GM23338 (cell line): Measurements from ENCODE around the gene ERCC6.

Experiments used
- EZH2 ChIP-seq: fragments of 200-600 bp; sonication (generic); IDR thresholded peaks from one replicate; pipeline ENCODE4 v1.8.0; 2017; ENCODE audit warnings: antibody characterized with exemption, mild to moderate bottlenecking, low read depth; ENCODE audit not compliant: unreplicated experiment
- EZH2phosphoT487 ChIP-seq: fragments of 200-600 bp; sonication (generic); IDR thresholded peaks from one replicate; pipeline ENCODE4 v1.8.1; 2018; ENCODE audit warnings: antibody characterized with exemption; ENCODE audit not compliant: unreplicated experiment
- TF ChIP-seq, protein P1 (sequence below), 2 experiments: fragments of 200-600 bp in 1 of 2; sonication (generic) in 1 of 2; conservative IDR thresholded peaks; 2 replicates each; pipeline versions ENCODE4 v1.5.1 to v1.6.1; 2016 to 2017; ENCODE audit warnings: antibody characterized with exemption in 2 of 2, low read depth in 2 of 2, mild to moderate bottlenecking in 2 of 2, moderate library complexity in 1 of 2
- TF ChIP-seq, protein P2 (sequence below): IDR thresholded peaks from one replicate; pipeline ENCODE4 v1.6.1; 2018; ENCODE audit warnings: antibody characterized with exemption; ENCODE audit not compliant: unreplicated experiment

DNA sequence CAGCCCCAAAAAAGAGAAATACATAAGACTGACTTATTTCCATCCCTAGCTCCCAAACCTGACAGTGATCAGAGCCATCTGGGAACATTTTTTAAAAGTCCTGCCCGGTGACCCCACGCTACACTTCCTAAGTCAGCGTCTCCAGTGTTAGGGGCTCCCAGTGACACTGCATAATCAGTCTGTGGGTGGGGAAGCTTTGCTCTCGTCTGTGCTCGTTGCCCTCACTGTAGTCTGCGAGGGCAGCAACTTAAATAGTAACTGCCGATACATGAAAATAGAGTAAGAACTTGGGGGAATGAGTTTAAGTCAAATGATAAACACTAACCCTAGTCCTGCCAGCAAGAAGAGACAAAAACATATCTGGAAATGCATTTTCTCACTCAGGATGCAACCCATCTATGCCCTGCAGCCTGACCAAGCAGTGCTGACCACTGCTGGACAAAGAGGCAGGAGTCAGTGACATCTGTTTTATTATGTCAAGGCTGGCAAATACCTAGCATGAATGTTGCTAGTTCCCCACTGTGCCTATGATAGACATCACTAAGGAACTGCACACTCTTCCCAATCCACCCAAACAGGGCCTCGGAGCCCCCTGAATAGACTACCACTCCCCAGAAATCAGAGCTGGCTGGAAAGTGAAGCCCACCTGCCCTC lies 18.7 kb downstream of the ERCC6 start:
- TF ChIP-seq, protein P1, sequence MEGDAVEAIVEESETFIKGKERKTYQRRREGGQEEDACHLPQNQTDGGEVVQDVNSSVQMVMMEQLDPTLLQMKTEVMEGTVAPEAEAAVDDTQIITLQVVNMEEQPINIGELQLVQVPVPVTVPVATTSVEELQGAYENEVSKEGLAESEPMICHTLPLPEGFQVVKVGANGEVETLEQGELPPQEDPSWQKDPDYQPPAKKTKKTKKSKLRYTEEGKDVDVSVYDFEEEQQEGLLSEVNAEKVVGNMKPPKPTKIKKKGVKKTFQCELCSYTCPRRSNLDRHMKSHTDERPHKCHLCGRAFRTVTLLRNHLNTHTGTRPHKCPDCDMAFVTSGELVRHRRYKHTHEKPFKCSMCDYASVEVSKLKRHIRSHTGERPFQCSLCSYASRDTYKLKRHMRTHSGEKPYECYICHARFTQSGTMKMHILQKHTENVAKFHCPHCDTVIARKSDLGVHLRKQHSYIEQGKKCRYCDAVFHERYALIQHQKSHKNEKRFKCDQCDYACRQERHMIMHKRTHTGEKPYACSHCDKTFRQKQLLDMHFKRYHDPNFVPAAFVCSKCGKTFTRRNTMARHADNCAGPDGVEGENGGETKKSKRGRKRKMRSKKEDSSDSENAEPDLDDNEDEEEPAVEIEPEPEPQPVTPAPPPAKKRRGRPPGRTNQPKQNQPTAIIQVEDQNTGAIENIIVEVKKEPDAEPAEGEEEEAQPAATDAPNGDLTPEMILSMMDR (conservative IDR thresholded peaks at IDR 0.05; ENCODE audit: low read depth in 2 of 2) = no peak
- TF ChIP-seq, protein P2, sequence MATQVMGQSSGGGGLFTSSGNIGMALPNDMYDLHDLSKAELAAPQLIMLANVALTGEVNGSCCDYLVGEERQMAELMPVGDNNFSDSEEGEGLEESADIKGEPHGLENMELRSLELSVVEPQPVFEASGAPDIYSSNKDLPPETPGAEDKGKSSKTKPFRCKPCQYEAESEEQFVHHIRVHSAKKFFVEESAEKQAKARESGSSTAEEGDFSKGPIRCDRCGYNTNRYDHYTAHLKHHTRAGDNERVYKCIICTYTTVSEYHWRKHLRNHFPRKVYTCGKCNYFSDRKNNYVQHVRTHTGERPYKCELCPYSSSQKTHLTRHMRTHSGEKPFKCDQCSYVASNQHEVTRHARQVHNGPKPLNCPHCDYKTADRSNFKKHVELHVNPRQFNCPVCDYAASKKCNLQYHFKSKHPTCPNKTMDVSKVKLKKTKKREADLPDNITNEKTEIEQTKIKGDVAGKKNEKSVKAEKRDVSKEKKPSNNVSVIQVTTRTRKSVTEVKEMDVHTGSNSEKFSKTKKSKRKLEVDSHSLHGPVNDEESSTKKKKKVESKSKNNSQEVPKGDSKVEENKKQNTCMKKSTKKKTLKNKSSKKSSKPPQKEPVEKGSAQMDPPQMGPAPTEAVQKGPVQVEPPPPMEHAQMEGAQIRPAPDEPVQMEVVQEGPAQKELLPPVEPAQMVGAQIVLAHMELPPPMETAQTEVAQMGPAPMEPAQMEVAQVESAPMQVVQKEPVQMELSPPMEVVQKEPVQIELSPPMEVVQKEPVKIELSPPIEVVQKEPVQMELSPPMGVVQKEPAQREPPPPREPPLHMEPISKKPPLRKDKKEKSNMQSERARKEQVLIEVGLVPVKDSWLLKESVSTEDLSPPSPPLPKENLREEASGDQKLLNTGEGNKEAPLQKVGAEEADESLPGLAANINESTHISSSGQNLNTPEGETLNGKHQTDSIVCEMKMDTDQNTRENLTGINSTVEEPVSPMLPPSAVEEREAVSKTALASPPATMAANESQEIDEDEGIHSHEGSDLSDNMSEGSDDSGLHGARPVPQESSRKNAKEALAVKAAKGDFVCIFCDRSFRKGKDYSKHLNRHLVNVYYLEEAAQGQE = no peak
- TF ChIP-seq EZH2 (no peak), EZH2phosphoT487 (no peak)
